ENCODE data around the gene TXK.

DNA sequence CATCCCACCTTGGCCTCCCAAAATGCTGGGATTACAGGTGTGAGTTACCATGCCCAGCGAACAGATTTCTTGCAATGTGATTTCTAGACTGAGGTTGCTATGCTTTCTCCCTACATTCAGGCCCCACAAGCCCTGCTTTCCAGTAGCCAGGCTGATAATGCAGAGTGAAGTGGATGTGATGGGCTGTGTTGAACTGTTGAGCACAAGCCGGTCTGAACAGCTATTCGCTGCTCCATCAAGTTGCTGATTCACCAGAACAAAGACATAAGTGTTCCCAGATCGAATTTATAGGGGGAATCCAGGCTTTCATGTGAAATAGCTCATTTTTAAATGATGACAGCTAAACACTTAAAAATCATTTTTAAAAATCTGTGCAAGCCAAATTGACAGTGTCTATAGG lies 109.5 kb downstream of the TXK start:
- no peak for TF ChIP-seq CTCF (conservative IDR thresholded peaks at IDR 0.05; ENCODE audit: low read length)
- no peak for TF ChIP-seq EZH2phosphoT487 (IDR thresholded peaks at IDR 0.05; ENCODE audit: borderline replicate concordance)
